GM10248 (cell line): ENCODE data around the gene ERC2.
A peak's percentile ranks its signal among the peaks of the same experiment; 100 is the strongest.

Source experiments
- CTCF ChIA-PET: fragments of 300-600 bp; sonication (Branson Sonifier 250); formaldehyde crosslinking; extraction: SDS; loops from one replicate; lab custom pipeline; 2021; ENCODE audit warnings: antibody characterized with exemption; lab: Yijun Ruan, JAX
- POLR2A ChIA-PET: fragments of 350-650 bp; sonication (Branson Sonifier 250); formaldehyde crosslinking; extraction: SDS; loops from one replicate; lab custom pipeline; 2020; ENCODE audit warnings: antibody characterized with exemption; lab: Yijun Ruan, JAX
- DNase-seq: peaks from one replicate; pipeline ENCODE4 v3.0.0; 2012; ENCODE audit errors: extremely low spot score
- TF ChIP-seq, protein P1 (sequence below): IDR thresholded peaks from 2 replicates; pipeline ENCODE4 v1.5.1; 2012; ENCODE audit warnings: mild to moderate bottlenecking, low read depth; ENCODE audit errors: extremely low read depth, missing control alignments, control extremely low read depth

Gene ERC2

DNA sequence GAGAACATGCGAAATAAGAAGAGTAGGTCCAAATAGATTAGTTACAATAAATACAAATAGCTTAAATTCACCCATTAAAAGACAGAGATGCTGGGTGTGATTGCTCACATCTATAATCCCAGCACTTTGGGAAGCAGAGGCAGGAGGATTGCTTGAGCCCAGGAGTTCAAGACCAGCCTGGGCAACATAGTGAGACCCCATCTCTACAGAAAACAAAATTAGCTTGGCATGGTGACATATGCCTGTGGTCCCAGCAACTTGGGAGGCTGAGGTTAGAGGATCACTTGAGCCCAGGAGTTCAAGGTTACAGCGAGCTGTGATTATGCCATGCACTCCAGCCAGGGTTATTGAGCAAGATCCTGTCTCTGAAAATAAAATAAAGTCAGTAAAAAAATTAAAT, 872.1 kb downstream of the ERC2 start:
- ChIA-PET CTCF (interaction anchor here (0.9 kb wide), 1 partner anchor 12 kb away, joined by 4 read pairs; no protein-coding TSS in a partner anchor), POLR2A (no interaction called here)
- TF ChIP-seq, protein P1, sequence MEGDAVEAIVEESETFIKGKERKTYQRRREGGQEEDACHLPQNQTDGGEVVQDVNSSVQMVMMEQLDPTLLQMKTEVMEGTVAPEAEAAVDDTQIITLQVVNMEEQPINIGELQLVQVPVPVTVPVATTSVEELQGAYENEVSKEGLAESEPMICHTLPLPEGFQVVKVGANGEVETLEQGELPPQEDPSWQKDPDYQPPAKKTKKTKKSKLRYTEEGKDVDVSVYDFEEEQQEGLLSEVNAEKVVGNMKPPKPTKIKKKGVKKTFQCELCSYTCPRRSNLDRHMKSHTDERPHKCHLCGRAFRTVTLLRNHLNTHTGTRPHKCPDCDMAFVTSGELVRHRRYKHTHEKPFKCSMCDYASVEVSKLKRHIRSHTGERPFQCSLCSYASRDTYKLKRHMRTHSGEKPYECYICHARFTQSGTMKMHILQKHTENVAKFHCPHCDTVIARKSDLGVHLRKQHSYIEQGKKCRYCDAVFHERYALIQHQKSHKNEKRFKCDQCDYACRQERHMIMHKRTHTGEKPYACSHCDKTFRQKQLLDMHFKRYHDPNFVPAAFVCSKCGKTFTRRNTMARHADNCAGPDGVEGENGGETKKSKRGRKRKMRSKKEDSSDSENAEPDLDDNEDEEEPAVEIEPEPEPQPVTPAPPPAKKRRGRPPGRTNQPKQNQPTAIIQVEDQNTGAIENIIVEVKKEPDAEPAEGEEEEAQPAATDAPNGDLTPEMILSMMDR, result no peak
- no peak for DNase-seq

- no peak for DNase-seq
- TF ChIP-seq, protein P1, result no peak
- ChIA-PET POLR2A (no interaction called here), CTCF (no interaction called here)
Measured at GRCh38 chr3:55595420-55595819, 872.8 kb downstream of the ERC2 start.

GRCh38 chr3:55592572-55592971, 875.7 kb downstream of the ERC2 start:
- DNase-seq, result no peak
- TF ChIP-seq, protein P1, result no peak
- POLR2A ChIA-PET, result no interaction called here
- CTCF ChIA-PET, result interaction anchor here (0.8 to 1.4 kb wide), 4 partner anchors 9 to 31 kb away, joined by 3 to 5 read pairs (median 3); no protein-coding TSS in a partner anchor

- ChIA-PET CTCF (interaction anchor here (0.8 to 1.4 kb wide), 4 partner anchors 9 to 31 kb away, joined by 3 to 5 read pairs (median 3); no protein-coding TSS in a partner anchor), POLR2A (no interaction called here)
- TF ChIP-seq, protein P1, result no peak
- no peak for DNase-seq
Measured at GRCh38 chr3:55591888-55592287, 876.4 kb downstream of the ERC2 start.

GRCh38 chr3:55588146-55588765, 880.0 kb downstream of the ERC2 start:
- ChIA-PET CTCF (interaction anchor here (1.4 kb wide), 1 partner anchor 10 kb away, joined by 4 read pairs; no protein-coding TSS in a partner anchor), POLR2A (no interaction called here)
- peak; percentile 41 for DNase-seq
- TF ChIP-seq, protein P1, result no peak

- POLR2A ChIA-PET, result no interaction called here
- no peak for DNase-seq
- TF ChIP-seq, protein P1, result no peak
- CTCF ChIA-PET, result no interaction called here
Measured at GRCh38 chr3:55585856-55586255, 882.4 kb downstream of the ERC2 start.
